OCI-LY1 (cell line): ENCODE data around the gene INSRR.
A peak's percentile ranks its signal among the peaks of the same experiment; 100 is the strongest.

ENCODE experiments used
- H2AFZ ChIP-seq: fragments of 200-600 bp; sonication (generic), shearing (Covaris generic); 2 replicates; pipeline ENCODE4 v1.6.0; 2014; ENCODE audit warnings: antibody characterized with exemption, mild to moderate bottlenecking, low read length
- H3F3A ChIP-seq: fragments of 200-600 bp; sonication (generic), shearing (Covaris generic); 2 replicates; pipeline ENCODE4 v1.6.0; 2014; ENCODE audit warnings: mild to moderate bottlenecking, antibody characterized with exemption, low read length, moderate library complexity; ENCODE audit not compliant: insufficient read depth
- H3K27ac ChIP-seq: fragments of 200-600 bp; sonication (generic); 2 replicates; pipeline ENCODE4 v1.5.1; 2014; ENCODE audit warnings: low read length, mixed run types, mild to moderate bottlenecking, low read depth; ENCODE audit not compliant: poor library complexity, severe bottlenecking
- H3K27me3 ChIP-seq: fragments of 200-600 bp; sonication (generic); 2 replicates; pipeline ENCODE4 v1.6.0; 2014; ENCODE audit warnings: antibody characterized with exemption, mild to moderate bottlenecking, low read length, moderate library complexity; ENCODE audit not compliant: insufficient read depth
- H3K36me3 ChIP-seq: fragments of 200-600 bp; sonication (generic); 2 replicates; pipeline ENCODE4 v1.6.1; 2014; ENCODE audit warnings: mild to moderate bottlenecking, antibody characterized with exemption, low read length, moderate library complexity, mixed read lengths; ENCODE audit not compliant: insufficient read depth
- H3K4me1 ChIP-seq: fragments of 200-600 bp; sonication (generic); 2 replicates; pipeline ENCODE4 v1.5.1; 2014; ENCODE audit warnings: mild to moderate bottlenecking, low read length, moderate library complexity; ENCODE audit not compliant: insufficient read depth, severe bottlenecking
- H3K4me2 ChIP-seq: fragments of 200-600 bp; sonication (generic), shearing (Covaris generic); 2 replicates; pipeline ENCODE4 v1.6.1; 2014; ENCODE audit warnings: low read length
- H3K4me3 ChIP-seq: fragments of 200-600 bp; sonication (generic); 2 replicates; pipeline ENCODE4 v1.5.1; 2014; ENCODE audit warnings: low read length, low read depth, mild to moderate bottlenecking, mixed read lengths; ENCODE audit not compliant: poor library complexity, severe bottlenecking
- H3K79me2 ChIP-seq: fragments of 200-600 bp; shearing (Covaris generic); 2 replicates; pipeline ENCODE4 v1.6.1; 2016; ENCODE audit warnings: mixed run types, low read length, mixed read lengths; ENCODE audit not compliant: insufficient read depth
- H3K9ac ChIP-seq: fragments of 200-600 bp; sonication (generic), shearing (Covaris generic); 2 replicates; pipeline ENCODE4 v1.6.1; 2014; ENCODE audit warnings: mild to moderate bottlenecking, low read length, mixed read lengths
- H3K9me2 ChIP-seq: fragments of 200-600 bp; sonication (generic), shearing (Covaris generic); 2 replicates; pipeline ENCODE4 v1.6.1; 2014; ENCODE audit warnings: low read depth, mild to moderate bottlenecking, low read length, mixed read lengths
- H3K9me3 ChIP-seq: fragments of 200-600 bp; shearing (Covaris generic); 2 replicates; pipeline ENCODE4 v1.6.1; 2014; ENCODE audit warnings: low read length, mixed read lengths
- H4K20me1 ChIP-seq: fragments of 200-600 bp; sonication (generic), shearing (Covaris generic); 2 replicates; pipeline ENCODE4 v1.6.0; 2016; ENCODE audit warnings: mild to moderate bottlenecking, low read length; ENCODE audit not compliant: insufficient read depth
- CTCF ChIP-seq: fragments of 200-600 bp; sonication (generic), shearing (Covaris generic); IDR thresholded peaks from 2 replicates; pipeline ENCODE4 v1.5.1; 2017; ENCODE audit warnings: mild to moderate bottlenecking, antibody characterized with exemption, low read length, moderate library complexity, mixed read lengths
- EZH2 ChIP-seq: fragments of 200-600 bp; sonication (generic), shearing (Covaris generic); IDR thresholded peaks from 2 replicates; pipeline ENCODE4 v1.8.0; 2017; ENCODE audit warnings: borderline replicate concordance, mixed run types, mild to moderate bottlenecking, antibody characterized with exemption, low read length, moderate library complexity, mixed read lengths

Gene INSRR

GRCh38 chr1:156813750-156814570 is 45.0 kb downstream of the INSRR start:
- Histone ChIP-seq H3K4me2 (peak overlapping the region; percentile 64), H3K9me3 (no peaks in the 10 kb centered on the region), H2AFZ (no peak overlapping the region)

GRCh38 chr1:156813298-156813697 is 45.6 kb downstream of the INSRR start:
- Histone ChIP-seq H3K36me3 (no peaks in the 10 kb centered on the region), H3K4me2 (peak overlapping the region; percentile 64), H3K4me1 (peaks cover 22% of the 10 kb centered on the region), H3F3A (no peaks in the 10 kb centered on the region), H3K27ac (no peak overlapping the region), H2AFZ (no peak overlapping the region), H3K79me2 (no peaks in the 10 kb centered on the region), H3K27me3 (no peaks in the 10 kb centered on the region), H3K9ac (peak overlapping the region; percentile 30; the same call in 1 of the 2 replicates), H3K9me3 (no peaks in the 10 kb centered on the region), H3K9me2 (no peaks in the 10 kb centered on the region), H4K20me1 (no peaks in the 10 kb centered on the region), H3K4me3 (peak overlapping the region; percentile 53)
- TF ChIP-seq EZH2 = no peak
- TF ChIP-seq CTCF = no peak

More at GRCh38 chr1:156813750-156814570, 45.0 kb downstream of the INSRR start:
- no peaks in the 10 kb centered on the region for H4K20me1 ChIP-seq
- TF ChIP-seq EZH2 (no peak), CTCF (peak; percentile 62)
- H3K4me3 ChIP-seq = peak overlapping the region; percentile 53
- no peaks in the 10 kb centered on the region for H3F3A ChIP-seq
- no peaks in the 10 kb centered on the region for H3K36me3 ChIP-seq
- no peaks in the 10 kb centered on the region for H3K27me3 ChIP-seq
- H3K9ac ChIP-seq = peak overlapping the region; percentile 30; the same call in 1 of the 2 replicates
- no peaks in the 10 kb centered on the region for H3K79me2 ChIP-seq
- no peaks in the 10 kb centered on the region for H3K9me2 ChIP-seq
- H3K27ac ChIP-seq = no peak overlapping the region
- peaks cover 22% of the 10 kb centered on the region for H3K4me1 ChIP-seq

GRCh38 chr1:156812293-156812990 is 46.5 kb downstream of the INSRR start:
- H3K9ac ChIP-seq = no peak overlapping the region
- no peak for TF ChIP-seq EZH2
- no peak for TF ChIP-seq CTCF
- no peaks in the 10 kb centered on the region for H4K20me1 ChIP-seq
- H3K4me1 ChIP-seq = peaks cover 22% of the 10 kb centered on the region
- no peaks in the 10 kb centered on the region for H3K9me3 ChIP-seq
- H3K36me3 ChIP-seq = no peaks in the 10 kb centered on the region
- no peak overlapping the region for H2AFZ ChIP-seq
- H3K4me2 ChIP-seq = no peak overlapping the region
- H3K4me3 ChIP-seq = no peak overlapping the region
- H3K79me2 ChIP-seq = no peaks in the 10 kb centered on the region
- H3K27ac ChIP-seq = no peak overlapping the region
- H3F3A ChIP-seq = no peaks in the 10 kb centered on the region
- H3K27me3 ChIP-seq = no peaks in the 10 kb centered on the region
- H3K9me2 ChIP-seq = no peaks in the 10 kb centered on the region
